ENCODE data around the gene TMTC1. TPM values are rescaled to one million over a fixed set of nuclear protein-coding genes. Genes with fewer than 3 reads are reported as not detected.

The TMTC1 gene
- total and polyA plus RNA-seq, 10 donors: 3.4 to 210 (median 137) TPM

DNA sequence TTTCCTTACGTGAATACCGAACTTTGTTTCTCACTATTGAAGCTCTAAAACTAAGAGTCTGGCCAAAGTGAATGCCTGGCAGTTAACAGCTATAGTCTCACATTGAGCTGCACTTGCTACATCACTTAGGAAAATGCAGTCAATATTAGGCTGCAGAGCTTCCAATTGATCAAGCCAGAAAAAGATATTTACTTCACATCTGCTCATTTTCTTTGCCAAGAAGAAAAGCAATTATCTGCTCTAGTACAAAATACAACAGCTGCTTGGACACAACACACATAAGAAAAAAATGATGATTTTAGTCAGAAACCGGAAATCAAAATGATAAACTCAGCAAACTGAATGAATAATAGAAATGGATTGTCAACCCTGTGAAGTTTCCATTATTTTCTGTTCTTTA is 45.4 kb downstream of the TMTC1 start:
- Histone ChIP-seq H3K36me3 (peaks cover 0 to 34% (median 3%) of the 10 kb centered on the region in 6 donors), H3K27ac (no peak overlapping the region), H3K9me3 (no peaks in the 10 kb centered on the region), H3K27me3 (replicated peaks in 1 of 7) (no peaks in the 10 kb centered on the region), H3K4me3 (no peak overlapping the region), H3K4me1 (peaks cover 0 to 57% (median 6%) of the 10 kb centered on the region in 6 donors)
- no peak for DNase-seq
- WGBS, 5 donors: 75 to 89% (median 82%) methylated on average over 3 of the region's 3 CpGs
- intact Hi-C loops (cut with DNase I; ENCODE audit: low total_unique reads): no loop called here
- TF ChIP-seq POLR2A (IDR thresholded peaks at IDR 0.05) (no peak), POLR2AphosphoS5 (IDR thresholded peaks at IDR 0.05) (no peak), CTCF (IDR thresholded peaks at IDR 0.05 in 8 of 11, conservative IDR thresholded peaks at IDR 0.05 in 3 of 11) (no peak)

GRCh38 chr12:29737644-29738043 is 46.1 kb downstream of the TMTC1 start:
- TF ChIP-seq CTCF (IDR thresholded peaks at IDR 0.05 in 8 of 11, conservative IDR thresholded peaks at IDR 0.05 in 3 of 11) (no peak), POLR2AphosphoS5 (IDR thresholded peaks at IDR 0.05) (no peak), POLR2A (IDR thresholded peaks at IDR 0.05) (no peak)
- peaks cover 0 to 64% (median 10%) of the 10 kb centered on the region in 6 donors for H3K4me1 ChIP-seq

DNA sequence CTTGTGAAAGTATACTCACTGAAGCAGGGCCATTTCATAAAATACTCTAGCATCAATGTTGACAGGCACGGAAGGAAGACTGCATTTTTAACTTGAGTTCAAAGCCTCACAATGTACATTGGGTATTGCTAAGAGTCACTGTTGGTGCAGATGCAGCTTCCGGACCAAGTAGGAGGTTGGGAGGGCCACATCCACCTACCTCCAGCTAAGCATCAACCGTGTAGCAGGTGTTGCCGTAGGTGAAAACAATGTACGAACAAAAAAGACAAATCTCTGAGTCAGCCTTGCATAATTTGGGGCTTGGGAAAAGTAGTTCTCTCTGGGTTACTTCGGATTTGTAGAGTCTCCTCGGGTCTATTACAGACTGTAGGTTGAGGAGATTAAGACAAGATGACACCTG is 48.1 kb downstream of the TMTC1 start:
- 73 to 80% (median 78%) methylated on average over 7 of the region's 7 CpGs for WGBS, 5 donors
- peak overlapping the region in 1 of 8 donors; percentile 26 for H3K27ac ChIP-seq
- peaks cover 3 to 82% (median 18%) of the 10 kb centered on the region in 6 donors for H3K4me1 ChIP-seq
- TF ChIP-seq CTCF (IDR thresholded peaks at IDR 0.05 in 8 of 11, conservative IDR thresholded peaks at IDR 0.05 in 3 of 11): no peak
- TF ChIP-seq POLR2A (IDR thresholded peaks at IDR 0.05): no peak
- TF ChIP-seq POLR2AphosphoS5 (IDR thresholded peaks at IDR 0.05): no peak
- intact Hi-C loops (cut with DNase I; ENCODE audit: low total_unique reads): no loop called here
- no peaks in the 10 kb centered on the region for H3K9me3 ChIP-seq
- no peaks in the 10 kb centered on the region for H3K27me3 ChIP-seq (replicated peaks in 1 of 7)
- H3K4me3 ChIP-seq: no peak overlapping the region
- H3K36me3 ChIP-seq: peaks cover 0 to 38% (median 3%) of the 10 kb centered on the region in 6 donors
- no peak for DNase-seq

More at GRCh38 chr12:29737644-29738043, 46.1 kb downstream of the TMTC1 start:
- intact Hi-C loops (cut with DNase I; ENCODE audit: low total_unique reads): no loop called here
- peak overlapping the region in 1 of 8 donors; percentile 1 for H3K27ac ChIP-seq
- no peak overlapping the region for H3K4me3 ChIP-seq
- no peak for DNase-seq
- H3K27me3 ChIP-seq (replicated peaks in 1 of 7): no peaks in the 10 kb centered on the region
- WGBS, 5 donors: 63 to 88% (median 81%) methylated on average over 4 of the region's 4 CpGs
- H3K36me3 ChIP-seq: peaks cover 0 to 34% (median 3%) of the 10 kb centered on the region in 6 donors
- no peaks in the 10 kb centered on the region for H3K9me3 ChIP-seq

- no peak for TF ChIP-seq CTCF (IDR thresholded peaks at IDR 0.05 in 8 of 11, conservative IDR thresholded peaks at IDR 0.05 in 3 of 11)
- no peak for TF ChIP-seq POLR2A (IDR thresholded peaks at IDR 0.05)
- no peak for TF ChIP-seq POLR2AphosphoS5 (IDR thresholded peaks at IDR 0.05)
- peak overlapping the region in 2 of 8 donors; percentile 4 to 26 for H3K27ac ChIP-seq
These were observed 49.0 kb downstream of the TMTC1 start for GRCh38 chr12:29734734-29735133.

More at GRCh38 chr12:29734734-29735133, 49.0 kb downstream of the TMTC1 start:
- peaks cover 3 to 82% (median 24%) of the 10 kb centered on the region in 6 donors for H3K4me1 ChIP-seq
- no peak for DNase-seq
- H3K4me3 ChIP-seq: no peak overlapping the region
- H3K36me3 ChIP-seq: peaks cover 0 to 32% (median 0%) of the 10 kb centered on the region in 6 donors
- 73 to 80% (median 78%) methylated on average over 6 of the region's 6 CpGs for WGBS, 5 donors
- intact Hi-C loops (cut with DNase I; ENCODE audit: low total_unique reads): no loop called here
- no peaks in the 10 kb centered on the region for H3K27me3 ChIP-seq (replicated peaks in 1 of 7)
- no peaks in the 10 kb centered on the region for H3K9me3 ChIP-seq

Data from spleen (tissue), 11 donors.